ENCODE results near the gene TMEM218. TPM values are rescaled to one million over a fixed set of nuclear protein-coding genes. Genes with fewer than 3 reads are reported as not detected.

TMEM218 gene
- total and polyA plus RNA-seq, 10 of the 15 experiments (the other 5 are each of a cell fraction or from before 2014, with no cell fraction given) = 11.2 to 50.3 (median 28.8) TPM

DNA sequence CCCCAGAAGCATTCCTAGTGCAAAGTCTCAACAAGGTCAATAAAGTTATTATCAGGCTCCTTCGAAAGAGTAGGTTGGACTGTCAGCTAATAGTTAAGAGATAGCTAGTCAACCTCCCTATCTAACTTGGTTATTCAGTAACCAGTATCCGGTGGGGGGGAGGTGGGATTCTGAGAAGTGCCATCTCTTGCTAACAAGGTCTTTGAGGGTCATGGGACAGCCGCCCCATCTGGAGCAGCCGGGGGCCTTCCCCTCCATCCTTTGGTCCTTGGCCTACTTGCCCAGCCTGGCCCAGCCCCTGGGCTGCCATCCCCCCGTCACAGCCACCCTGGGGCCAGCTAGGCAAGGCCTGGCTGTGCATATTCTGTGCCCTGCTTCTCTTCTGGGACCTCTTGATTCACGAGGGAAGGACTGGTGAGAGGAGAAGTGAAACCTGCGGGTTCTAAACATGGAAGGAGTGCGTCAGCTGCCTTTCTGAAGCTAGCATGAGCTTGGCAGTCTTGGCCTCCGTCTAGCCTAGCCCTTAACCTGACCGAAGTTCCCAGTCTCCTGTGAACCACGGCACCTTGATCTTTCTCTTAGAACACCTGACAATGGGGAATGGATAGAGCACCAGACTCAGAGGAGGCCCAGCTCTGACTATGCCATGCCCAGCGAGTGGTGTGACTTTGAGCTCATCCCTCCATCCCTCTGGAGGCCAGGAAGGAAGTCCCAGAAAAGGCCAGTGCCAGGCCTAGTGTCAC, 39.0 kb downstream of the TMEM218 start (continued):
- TF ChIP-seq, protein P1, sequence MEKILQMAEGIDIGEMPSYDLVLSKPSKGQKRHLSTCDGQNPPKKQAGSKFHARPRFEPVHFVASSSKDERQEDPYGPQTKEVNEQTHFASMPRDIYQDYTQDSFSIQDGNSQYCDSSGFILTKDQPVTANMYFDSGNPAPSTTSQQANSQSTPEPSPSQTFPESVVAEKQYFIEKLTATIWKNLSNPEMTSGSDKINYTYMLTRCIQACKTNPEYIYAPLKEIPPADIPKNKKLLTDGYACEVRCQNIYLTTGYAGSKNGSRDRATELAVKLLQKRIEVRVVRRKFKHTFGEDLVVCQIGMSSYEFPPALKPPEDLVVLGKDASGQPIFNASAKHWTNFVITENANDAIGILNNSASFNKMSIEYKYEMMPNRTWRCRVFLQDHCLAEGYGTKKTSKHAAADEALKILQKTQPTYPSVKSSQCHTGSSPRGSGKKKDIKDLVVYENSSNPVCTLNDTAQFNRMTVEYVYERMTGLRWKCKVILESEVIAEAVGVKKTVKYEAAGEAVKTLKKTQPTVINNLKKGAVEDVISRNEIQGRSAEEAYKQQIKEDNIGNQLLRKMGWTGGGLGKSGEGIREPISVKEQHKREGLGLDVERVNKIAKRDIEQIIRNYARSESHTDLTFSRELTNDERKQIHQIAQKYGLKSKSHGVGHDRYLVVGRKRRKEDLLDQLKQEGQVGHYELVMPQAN (conservative IDR thresholded peaks at IDR 0.05) = 0 out of 2 replicates have a peak, but pooled peaks have one; percentile 25
- TF ChIP-seq, protein P2, sequence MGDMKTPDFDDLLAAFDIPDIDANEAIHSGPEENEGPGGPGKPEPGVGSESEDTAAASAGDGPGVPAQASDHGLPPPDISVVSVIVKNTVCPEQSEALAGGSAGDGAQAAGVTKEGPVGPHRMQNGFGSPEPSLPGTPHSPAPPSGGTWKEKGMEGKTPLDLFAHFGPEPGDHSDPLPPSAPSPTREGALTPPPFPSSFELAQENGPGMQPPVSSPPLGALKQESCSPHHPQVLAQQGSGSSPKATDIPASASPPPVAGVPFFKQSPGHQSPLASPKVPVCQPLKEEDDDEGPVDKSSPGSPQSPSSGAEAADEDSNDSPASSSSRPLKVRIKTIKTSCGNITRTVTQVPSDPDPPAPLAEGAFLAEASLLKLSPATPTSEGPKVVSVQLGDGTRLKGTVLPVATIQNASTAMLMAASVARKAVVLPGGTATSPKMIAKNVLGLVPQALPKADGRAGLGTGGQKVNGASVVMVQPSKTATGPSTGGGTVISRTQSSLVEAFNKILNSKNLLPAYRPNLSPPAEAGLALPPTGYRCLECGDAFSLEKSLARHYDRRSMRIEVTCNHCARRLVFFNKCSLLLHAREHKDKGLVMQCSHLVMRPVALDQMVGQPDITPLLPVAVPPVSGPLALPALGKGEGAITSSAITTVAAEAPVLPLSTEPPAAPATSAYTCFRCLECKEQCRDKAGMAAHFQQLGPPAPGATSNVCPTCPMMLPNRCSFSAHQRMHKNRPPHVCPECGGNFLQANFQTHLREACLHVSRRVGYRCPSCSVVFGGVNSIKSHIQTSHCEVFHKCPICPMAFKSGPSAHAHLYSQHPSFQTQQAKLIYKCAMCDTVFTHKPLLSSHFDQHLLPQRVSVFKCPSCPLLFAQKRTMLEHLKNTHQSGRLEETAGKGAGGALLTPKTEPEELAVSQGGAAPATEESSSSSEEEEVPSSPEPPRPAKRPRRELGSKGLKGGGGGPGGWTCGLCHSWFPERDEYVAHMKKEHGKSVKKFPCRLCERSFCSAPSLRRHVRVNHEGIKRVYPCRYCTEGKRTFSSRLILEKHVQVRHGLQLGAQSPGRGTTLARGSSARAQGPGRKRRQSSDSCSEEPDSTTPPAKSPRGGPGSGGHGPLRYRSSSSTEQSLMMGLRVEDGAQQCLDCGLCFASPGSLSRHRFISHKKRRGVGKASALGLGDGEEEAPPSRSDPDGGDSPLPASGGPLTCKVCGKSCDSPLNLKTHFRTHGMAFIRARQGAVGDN (IDR thresholded peaks at IDR 0.05) = peak; percentile 100
- TF ChIP-seq MEF2B (IDR thresholded peaks at IDR 0.05; ENCODE audit: partially characterized antibody, poor library complexity, severe bottlenecking) (peak; percentile 96), WRNIP1 (IDR thresholded peaks at IDR 0.05; ENCODE audit: borderline replicate concordance, low read depth, low read length) (0 out of 2 replicates have a peak, but pooled peaks have one; percentile 66), MTA3 (IDR thresholded peaks at IDR 0.05; ENCODE audit: borderline replicate concordance, low read length) (no peak; the same call in 1 of the 2 replicates), PAX8 (IDR thresholded peaks at IDR 0.05) (no peak), TCF3 (IDR thresholded peaks at IDR 0.05; ENCODE audit: borderline replicate concordance, insufficient read depth, low read depth, low read length) (0 out of 2 replicates have a peak, but pooled peaks have one; percentile 41), RCOR1 (conservative IDR thresholded peaks at IDR 0.05; ENCODE audit: low read depth, low read length) (0 out of 2 replicates have a peak, but pooled peaks have one; percentile 88), SMARCA5 (IDR thresholded peaks at IDR 0.05) (0 out of 2 replicates have a peak, but pooled peaks have one; percentile 76), ZNF24 (IDR thresholded peaks at IDR 0.05) (peak; percentile 39; the same call in 1 of the 2 replicates), ZSCAN29 (IDR thresholded peaks at IDR 0.05) (no peak), BACH1 (IDR thresholded peaks at IDR 0.05; ENCODE audit: borderline replicate concordance) (peak; percentile 81; the same call in 1 of the 2 replicates), YY1 (IDR thresholded peaks at IDR 0.05; ENCODE audit: low read depth, low read length) (peak; percentile 86), BCL11A (IDR thresholded peaks at IDR 0.05; ENCODE audit: low read depth, low read length) (peak; percentile 94), POLR2A (IDR thresholded peaks at IDR 0.05; ENCODE audit: low read depth, low read length) (peak; percentile 50), RUNX3 (IDR thresholded peaks at IDR 0.05; ENCODE audit: low read length) (peak; percentile 90), CHD2 (IDR thresholded peaks at IDR 0.05; ENCODE audit: borderline replicate concordance, low read depth, low read length) (peak; percentile 89), NFIC (IDR thresholded peaks at IDR 0.05; ENCODE audit: low read depth, low read length) (0 out of 2 replicates have a peak, but pooled peaks have one; percentile 44), BRCA1 (IDR thresholded peaks at IDR 0.05; ENCODE audit: low read depth, low read length) (no peak)
- TF ChIP-seq, protein P3, sequence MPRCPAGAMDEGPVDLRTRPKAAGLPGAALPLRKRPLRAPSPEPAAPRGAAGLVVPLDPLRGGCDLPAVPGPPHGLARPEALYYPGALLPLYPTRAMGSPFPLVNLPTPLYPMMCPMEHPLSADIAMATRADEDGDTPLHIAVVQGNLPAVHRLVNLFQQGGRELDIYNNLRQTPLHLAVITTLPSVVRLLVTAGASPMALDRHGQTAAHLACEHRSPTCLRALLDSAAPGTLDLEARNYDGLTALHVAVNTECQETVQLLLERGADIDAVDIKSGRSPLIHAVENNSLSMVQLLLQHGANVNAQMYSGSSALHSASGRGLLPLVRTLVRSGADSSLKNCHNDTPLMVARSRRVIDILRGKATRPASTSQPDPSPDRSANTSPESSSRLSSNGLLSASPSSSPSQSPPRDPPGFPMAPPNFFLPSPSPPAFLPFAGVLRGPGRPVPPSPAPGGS (IDR thresholded peaks at IDR 0.05; ENCODE audit: borderline replicate concordance, insufficient read depth, low read depth, low read length, poor library complexity, severe bottlenecking) = peak; percentile 47
